Right ventricle myocardium inferior (tissue), 1 donor: ENCODE measurements around the gene CPN2. TPM values are rescaled to one million over a fixed set of nuclear protein-coding genes. Genes with fewer than 3 reads are reported as not detected.
A peak's percentile ranks its signal among the peaks of the same experiment; 100 is the strongest.

Experiments used
- ATAC-seq: fragments of 200-7000 bp; cut with Tn5 transposase; one replicate; pipeline ENCODE4 v1.9.1; 2020; ENCODE audit warnings: mild to moderate bottlenecking, moderate library complexity
- DNase-seq: peaks from one replicate; pipeline ENCODE4 v3.0.0; 2021; ENCODE audit errors: missing footprints
- intact Hi-C: fragments of 100-400 bp; cut with DNase I; formaldehyde crosslinking; loops from one replicate; pipeline ENCODE4 v1.11.0; 2022
- long read RNA-seq: library from polyadenylated mRNA; unstranded; transcript quantifications from one replicate; pipeline ENCODE4 v2.0.0, GENCODE V29; 2021
- total RNA-seq: library from RNA; stranded (reverse); fragmentation: NEBNext Ultra II Directional; extraction: Animal tissue kit (Norgen Biotek cat#: 25700); gene quantifications from one replicate; pipeline ENCODE4 v1.2.1, GENCODE V29; 2021
- donor health status: DM: no; HTN: yes; CAD: no; lungs with severe emphysema.

Gene CPN2, protein sequence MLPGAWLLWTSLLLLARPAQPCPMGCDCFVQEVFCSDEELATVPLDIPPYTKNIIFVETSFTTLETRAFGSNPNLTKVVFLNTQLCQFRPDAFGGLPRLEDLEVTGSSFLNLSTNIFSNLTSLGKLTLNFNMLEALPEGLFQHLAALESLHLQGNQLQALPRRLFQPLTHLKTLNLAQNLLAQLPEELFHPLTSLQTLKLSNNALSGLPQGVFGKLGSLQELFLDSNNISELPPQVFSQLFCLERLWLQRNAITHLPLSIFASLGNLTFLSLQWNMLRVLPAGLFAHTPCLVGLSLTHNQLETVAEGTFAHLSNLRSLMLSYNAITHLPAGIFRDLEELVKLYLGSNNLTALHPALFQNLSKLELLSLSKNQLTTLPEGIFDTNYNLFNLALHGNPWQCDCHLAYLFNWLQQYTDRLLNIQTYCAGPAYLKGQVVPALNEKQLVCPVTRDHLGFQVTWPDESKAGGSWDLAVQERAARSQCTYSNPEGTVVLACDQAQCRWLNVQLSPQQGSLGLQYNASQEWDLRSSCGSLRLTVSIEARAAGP
- total RNA-seq: 2.3 TPM
- long read RNA-seq, partial matches to known transcripts: 0 of 2 reads
- long read RNA-seq, other reads (novel, unspliced or antisense): 1 of 2 reads

DNA sequence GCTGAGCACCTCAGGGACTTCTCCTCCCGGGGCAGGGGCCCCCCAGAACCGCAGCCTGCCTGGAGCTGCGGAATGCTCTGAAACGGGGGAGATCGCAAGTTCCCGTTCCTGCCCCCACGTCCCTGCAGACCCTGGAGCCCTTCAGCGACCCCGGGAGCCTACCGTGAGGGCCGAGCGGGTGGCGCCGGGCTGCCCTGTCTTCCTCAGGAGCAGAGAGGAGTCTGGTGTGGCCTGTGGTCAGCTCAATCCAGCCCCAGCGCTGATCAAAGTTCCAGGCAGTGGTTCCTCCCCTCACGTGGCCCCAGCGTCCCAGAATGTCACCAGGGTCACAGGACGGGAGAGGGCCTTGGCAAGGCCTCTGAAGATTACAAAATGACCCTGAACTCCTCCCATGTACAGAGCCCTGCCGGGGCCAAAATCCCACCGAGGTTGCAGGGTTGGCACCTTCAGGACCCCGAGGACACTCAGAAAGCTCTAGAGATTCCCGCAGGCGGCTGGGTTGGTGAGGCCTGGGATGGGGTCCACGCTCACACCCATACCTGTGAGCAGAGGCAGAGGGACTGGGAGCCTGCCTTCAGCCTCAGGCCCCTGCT, at the start of gene CPN2:
Gene CPN2, minus strand, starts transcription at position 249 of the 593 bp plus-strand sequence. CDS start 8,626 bp downstream, outside the sequence.
- ATAC-seq: peak; percentile 22
- intact Hi-C loops: no loop called here
- DNase-seq: no peak

DNA sequence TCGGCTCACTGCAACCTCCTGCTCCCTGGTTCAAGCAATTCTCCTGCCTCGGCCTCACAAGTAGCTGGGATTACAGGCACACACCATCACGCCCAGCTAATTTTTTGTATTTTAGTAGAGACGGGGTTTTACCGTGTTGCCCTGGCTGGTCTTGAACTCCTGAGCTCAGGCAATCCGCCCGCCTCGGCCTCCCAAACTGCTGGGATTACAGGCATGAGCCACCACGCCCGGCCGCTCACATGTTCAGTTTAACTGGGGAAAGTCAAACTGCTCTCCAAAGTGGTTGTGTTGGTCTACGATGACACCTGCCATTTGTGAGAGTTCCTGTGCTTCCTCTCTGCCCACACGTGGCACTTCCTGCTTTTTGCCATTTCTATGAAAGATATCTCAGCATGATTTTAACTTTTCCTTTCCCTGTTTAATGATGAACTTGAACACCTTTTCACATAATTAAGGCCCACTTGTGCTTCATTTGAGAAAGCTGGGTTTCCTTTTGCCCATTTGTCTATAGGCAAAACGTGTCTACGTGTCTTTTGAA, 48.8 kb upstream of the CPN2 start:
- intact Hi-C loops: loop anchor here (5.0 kb wide), 1 partner anchor 618 kb away; no protein-coding TSS in a partner anchor
- no peak for DNase-seq
- ATAC-seq: no peak

DNA sequence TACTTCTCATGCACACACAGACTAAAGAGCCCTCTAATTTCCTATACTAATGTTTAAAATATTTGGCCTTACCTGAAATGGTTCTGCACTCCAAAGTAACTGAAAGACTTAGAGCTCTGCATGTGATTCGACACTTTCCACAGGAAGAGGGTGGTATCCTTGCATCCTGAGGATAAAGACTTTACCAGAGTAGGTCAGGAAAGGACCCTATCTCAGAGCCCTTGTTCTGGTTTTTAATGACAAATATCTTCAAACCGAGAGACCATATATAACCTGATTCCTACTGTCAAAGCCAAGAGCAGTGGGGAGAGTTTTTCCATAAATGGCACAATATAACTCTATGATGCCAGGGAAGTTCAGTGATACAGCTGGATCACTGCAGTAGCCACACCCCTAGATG, 48.0 kb upstream of the CPN2 start, which contains the start of gene GP5:
Gene GP5, minus strand, starts transcription at position 101 of the 400 bp plus-strand sequence. CDS start 984 bp downstream, outside the sequence.
- intact Hi-C loops: no loop called here
- DNase-seq (no peak), ATAC-seq (no peak)

DNA sequence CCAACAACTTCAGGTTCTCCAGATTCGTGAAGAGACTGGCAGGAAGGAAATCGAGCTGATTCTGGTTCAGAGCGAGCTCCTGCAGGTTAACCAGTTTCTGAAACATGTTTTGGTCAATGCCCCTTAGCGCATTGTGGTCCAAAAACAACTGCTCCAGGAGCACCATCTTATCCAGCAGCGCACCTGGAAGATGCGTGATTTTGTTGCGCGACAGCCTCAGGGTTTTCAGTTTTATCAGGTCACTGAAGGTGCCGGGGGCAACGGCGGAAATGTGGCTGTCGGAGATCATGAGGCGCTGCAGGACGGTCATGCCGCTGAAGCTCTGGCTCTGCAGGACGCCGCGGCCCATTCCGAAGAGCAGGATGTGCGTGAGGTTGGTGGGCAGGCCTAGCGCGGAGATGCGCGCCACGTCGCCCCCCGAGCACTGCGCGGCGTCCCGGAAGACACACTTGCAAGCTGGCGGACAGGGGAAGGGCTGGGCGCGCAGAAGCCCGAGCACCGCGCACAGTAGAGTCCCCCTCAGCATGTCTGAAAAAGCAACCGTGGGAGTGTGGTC, 46.7 kb upstream of the CPN2 start:
- intact Hi-C loops: no loop called here
- no peak for DNase-seq
- peak; percentile 27 for ATAC-seq

DNA sequence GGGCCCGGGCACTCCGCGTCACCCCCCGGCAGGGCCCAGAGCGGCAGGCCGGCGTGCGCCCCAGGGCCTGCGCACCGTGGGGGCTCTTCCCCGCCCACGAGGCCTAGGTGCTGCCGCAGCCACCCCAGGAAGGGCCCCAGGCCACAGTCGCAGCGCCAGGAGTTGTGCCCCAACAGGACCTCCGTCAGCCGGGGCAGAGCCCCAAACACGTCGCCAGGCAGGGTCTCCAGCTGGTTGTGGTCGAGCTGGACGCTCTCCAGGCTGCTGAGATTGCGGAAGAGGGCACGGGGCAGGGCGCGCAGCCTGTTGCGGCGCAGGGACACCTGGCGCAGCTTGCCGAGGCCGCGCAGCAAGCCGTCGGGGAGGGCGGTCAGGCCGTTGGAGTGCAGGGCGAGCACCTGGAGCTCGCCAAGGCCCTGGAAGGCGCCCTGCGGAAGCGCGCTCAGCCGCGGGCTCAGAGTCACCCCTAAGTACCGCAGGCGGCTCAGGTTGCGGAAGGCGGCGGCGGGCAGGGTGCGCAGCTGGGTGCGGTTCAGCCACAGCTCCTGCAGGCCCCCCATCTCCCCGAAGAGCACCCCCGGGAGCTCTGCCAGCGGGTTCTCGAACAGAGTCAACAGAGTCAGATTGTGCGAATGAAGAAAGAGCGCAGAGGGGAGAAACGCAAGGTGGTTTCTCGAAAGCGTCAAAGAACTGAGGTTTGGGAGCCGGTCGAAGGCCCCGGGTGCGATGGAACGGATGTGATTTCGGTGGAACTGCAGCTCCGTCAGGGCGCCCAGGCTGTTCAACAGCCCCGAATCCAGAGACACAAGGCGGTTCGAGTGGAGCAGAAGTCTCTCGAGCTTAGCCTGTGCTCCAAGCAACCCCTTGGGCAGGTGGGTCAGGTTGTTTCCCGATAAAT, 46.0 kb upstream of the CPN2 start:
- intact Hi-C loops: no loop called here
- no peak for ATAC-seq
- DNase-seq: no peak

DNA sequence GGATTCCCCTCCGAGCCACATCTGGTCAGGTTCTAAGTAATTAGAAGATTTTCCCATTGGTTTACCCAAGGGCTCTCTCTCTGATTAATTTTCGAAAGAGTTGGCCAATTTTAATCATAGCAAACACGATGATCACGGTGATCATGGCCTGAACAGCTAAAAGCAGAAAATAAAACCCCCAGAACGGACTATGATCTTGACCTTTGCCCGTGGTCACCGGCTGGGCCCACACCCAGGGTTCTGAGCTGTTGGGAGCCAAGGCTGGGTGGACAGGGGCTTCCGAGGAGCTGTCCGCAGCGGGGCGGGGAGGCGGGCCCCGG, 45.4 kb upstream of the CPN2 start:
- DNase-seq: no peak
- ATAC-seq: no peak
- intact Hi-C loops: no loop called here

DNA sequence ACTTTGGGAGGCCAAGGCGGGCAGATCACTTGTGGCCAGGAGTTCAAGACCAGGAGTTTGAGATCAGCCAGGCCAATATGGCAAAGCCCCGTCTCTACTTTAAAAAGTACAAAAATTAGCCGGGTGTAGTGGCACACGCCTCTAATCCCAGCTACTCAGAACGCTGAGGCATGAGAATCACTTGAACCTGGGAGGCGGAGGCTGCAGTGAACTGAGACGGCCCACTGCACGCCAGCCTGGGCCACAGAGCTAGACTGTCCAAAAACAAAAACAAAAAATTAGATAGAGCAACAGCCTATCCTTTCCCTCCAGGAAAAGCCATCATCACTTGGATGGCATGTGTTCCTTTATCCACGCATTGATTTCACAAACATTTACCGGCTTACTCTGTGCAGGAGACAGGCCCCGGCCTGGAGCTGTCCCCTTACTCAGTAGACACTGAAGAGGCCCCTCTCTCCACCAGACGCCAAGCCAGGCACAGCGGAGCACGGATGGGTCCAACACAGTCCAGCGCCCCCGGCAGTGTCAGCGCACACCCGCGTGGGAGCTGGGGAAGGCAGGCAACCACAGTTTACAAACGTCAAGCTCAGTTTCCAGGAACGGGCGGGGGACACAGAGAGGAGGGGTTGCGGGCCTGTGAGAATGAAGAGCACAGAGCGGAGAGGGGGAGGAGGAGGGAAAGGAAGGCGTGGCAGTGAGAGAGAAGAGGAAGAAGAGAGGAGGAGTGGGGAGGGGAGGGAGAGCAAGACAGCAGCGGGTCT, 44.8 kb upstream of the CPN2 start:
- peak; percentile 60 for ATAC-seq
- intact Hi-C loops: no loop called here
- no peak for DNase-seq

DNA sequence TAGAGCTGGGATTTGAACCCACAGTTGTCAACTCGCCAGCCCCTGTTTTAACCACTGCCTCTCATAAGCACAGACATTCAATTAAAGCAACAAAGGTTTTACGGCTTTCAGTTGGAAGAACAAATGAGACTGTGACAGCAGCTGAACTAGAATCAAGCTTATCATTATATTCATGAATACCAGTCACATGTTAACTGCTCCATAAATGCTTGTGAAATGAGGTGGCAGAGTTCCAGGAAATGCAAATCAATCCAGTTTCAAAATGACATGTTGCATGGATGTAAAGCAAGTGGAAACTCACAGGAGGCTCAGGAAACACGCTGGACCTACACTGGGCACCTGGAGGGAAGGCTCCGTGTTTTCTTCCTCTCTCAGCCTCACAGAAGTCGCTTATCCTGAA, 44.1 kb upstream of the CPN2 start:
- no peak for DNase-seq
- ATAC-seq: no peak
- intact Hi-C loops: no loop called here

DNA sequence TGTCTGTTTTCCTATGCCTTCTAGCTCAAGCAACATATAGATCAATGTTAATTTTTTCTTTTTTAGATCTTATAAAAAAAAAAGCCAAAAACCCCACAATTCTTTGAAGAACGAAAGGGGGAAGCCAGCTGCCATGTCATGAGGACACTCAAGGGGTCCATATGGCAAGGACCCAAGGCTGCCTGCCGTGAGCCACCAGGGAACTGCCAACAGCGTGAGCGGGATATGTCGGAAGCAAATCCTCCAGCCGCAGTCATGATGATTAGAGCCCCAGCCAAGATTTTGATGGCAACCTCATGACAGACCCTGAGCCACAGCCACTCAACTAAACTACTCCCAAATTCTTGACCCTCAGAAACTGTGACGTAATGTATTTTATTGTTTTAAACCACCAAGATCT, 41.4 kb upstream of the CPN2 start:
- ATAC-seq (no peak), DNase-seq (no peak)
- intact Hi-C loops: no loop called here

DNA sequence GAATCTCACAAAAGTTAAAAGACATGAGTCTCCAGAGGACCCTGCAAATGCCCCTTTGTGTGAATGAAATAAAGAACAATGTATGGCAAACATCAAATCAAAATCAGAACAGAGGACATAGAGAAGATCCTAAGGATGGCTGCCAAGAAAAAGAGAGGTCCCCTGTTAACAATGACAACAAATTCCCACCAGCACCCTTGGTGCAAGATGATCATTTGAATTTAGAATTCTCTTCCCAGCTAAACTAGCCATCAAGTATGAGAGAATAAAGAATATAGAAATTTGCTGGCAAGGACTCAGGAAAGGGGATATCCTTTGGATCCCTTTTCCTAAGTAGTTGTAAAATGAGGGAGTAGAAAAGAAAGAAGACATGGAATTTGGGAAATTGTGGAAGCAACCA, 39.7 kb upstream of the CPN2 start:
- intact Hi-C loops: no loop called here
- DNase-seq: no peak
- no peak for ATAC-seq

DNA sequence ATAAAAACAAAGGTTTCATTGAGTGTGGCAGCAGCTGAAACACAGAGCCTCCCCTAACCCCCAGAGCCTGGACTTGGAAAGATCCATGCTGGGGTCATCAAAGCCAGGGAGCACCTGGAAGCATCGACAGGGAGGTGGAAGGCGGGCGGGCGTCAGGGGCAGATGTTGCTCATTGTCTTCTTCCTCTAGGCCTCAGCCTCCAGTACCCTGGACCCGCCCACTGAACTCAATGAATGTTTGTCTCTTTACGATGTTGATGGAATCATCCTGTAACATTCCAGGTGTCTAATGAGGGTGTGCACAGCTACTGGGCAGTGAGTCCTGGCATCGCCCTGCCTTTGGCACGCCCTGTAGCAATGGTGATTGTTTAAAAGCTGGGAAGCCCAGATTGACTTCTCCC, 38.1 kb upstream of the CPN2 start:
- intact Hi-C loops: no loop called here
- DNase-seq: no peak
- ATAC-seq: no peak

DNA sequence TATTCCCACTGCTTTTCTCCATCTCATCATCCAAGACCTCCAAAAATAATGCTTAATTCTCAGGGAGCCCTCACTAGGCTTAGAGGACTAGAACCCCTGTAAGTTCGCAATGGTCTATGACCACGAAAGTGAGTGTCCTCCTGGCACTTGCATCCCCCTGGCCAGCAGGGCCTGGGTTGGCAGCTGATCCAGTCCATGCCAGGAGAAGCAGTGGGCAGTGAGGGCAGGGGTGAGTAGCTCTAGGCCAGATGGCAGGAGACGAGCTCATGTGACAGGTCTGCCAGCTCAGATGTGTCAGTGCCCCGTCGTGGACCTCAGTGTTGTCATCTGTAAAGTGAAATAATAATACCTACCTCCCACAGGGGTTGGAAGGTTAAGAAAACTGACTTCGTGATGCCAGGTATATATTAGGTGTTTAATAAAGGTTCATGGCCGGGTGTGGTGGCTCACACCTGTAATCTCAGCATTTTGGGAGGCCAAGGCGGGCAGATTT, 36.8 kb upstream of the CPN2 start:
- no peak for ATAC-seq
- intact Hi-C loops: no loop called here
- no peak for DNase-seq

DNA sequence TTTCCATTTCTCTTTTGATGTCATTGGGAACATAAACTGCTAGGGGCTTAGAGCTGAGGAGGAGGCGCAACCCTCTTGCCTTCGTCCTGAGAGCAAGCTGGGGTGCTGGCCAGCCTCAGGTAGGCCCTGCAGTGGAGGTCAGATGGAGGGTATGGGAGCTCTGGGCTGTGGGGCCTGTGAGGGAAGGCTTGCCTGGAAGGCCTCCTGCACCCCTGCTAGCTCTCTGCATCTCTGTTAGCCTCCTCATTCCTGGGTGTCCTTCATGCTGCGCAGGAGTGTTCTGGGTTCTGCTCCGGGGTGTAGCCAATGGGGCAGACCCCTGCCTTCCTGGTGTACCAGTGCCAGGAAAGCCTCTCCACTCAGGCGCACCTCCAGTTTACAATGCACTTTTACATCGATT, 36.1 kb upstream of the CPN2 start:
- intact Hi-C loops: no loop called here
- ATAC-seq (no peak), DNase-seq (no peak)

DNA sequence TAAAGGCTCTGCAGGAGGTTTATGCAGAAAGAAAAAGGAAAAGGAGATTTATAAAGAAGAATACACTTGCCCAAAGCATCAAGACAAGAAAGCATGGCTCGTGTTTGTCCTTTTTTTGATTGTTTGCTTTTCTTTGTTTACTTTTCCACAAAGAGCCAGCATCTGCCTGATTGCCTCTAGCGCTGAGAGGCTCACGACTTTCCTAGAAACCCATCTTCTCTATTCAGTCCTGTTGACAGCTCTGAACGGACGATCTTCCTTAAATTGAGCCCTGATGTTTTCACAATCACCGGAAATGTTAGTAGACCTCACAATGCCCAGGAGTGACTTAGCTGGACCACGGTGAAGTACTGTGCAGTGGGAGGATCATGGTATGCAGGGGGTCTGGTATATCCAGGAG, 35.5 kb upstream of the CPN2 start:
- DNase-seq (no peak), ATAC-seq (no peak)
- intact Hi-C loops: no loop called here

DNA sequence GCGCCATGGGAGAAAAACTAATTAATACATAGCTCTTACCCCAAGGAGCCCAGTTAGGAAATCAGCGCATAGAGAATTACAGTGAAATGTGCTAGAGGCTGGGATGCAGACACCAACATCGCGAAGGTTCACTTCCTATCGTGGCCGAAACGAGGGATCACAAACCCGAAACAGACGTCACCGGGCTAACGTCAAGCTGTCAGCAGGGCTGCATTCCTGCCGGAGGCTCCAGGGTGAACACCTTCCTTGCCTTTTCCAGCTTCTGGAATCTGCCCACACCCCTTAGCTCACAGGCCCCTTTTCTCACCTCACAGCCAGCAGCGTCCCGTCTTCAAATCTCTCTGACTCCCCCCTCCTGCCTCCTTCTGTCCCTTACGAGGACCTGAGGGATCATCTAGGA, 34.9 kb upstream of the CPN2 start:
- ATAC-seq (no peak), DNase-seq (no peak)
- intact Hi-C loops: no loop called here

DNA sequence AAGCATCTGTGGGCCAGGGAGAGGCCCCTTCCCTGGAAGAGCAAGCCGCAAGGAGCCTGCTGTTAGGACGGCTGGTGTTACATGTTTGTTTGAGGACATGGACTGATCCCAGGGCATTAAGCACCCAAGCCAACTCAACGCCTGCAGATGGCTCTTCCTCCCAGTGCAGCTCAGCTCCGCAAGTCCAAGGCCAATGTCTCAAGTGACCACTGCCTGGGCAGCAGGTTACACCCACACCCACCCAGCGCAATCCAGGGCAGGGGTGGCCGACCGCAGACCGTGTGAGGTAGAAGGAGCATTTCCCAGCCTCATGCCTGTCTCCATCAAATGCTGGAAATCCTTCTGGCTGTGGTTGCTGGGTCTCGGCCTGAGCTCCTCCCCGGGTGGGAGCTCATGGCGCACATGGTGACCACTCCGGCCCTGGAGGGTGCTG, 33.5 kb upstream of the CPN2 start:
- intact Hi-C loops: no loop called here
- no peak for ATAC-seq
- DNase-seq: no peak

DNA sequence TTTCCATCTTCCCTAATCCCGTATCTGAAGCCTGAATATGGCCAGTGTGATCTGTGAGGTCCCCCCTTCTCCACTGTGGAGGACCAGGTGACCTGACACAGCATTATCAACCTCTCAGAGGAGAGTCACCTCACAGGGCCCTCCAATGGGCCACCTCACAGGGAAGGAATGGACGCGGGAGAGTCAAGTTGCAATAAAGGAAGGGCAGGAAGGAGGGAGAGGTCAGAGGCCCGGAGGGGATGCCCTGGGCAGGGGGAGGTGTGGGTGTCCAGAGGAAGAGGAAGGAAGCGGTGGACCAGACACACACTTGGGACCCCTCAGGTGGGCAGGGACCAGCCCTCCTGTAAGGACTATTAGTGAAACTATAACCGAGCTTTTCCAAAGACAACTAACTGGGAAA, 33.0 kb upstream of the CPN2 start:
- intact Hi-C loops: no loop called here
- no peak for DNase-seq
- ATAC-seq: no peak
